ENCODE measurements around the gene KRT76. TPM values are rescaled to one million over a fixed set of nuclear protein-coding genes. Genes with fewer than 3 reads are reported as not detected.

KRT76 gene
- total RNA-seq, 1 donor from 2014 or later: not detected

- Histone ChIP-seq H3K4me1 (peaks cover 8% of the 10 kb centered on the region), H3K4me3 (no peak overlapping the region), H3K27me3 (ENCODE audit: low read depth) (peaks cover 29% of the 10 kb centered on the region), H3K36me3 (no peaks in the 10 kb centered on the region), H3K27ac (no peak overlapping the region), H3K9me3 (no peaks in the 10 kb centered on the region)
- intact Hi-C loops (cut with DNase I): no loop called here
- no peak for TF ChIP-seq CTCF (IDR thresholded peaks at IDR 0.05)
- DNase-seq (no peak), ATAC-seq (no peak)
These were observed 34.3 kb upstream of the KRT76 start for GRCh38 chr12:52811191-52812072.

- no peaks in the 10 kb centered on the region for H3K36me3 ChIP-seq
- peaks cover 32% of the 10 kb centered on the region for H3K27me3 ChIP-seq (ENCODE audit: low read depth)
- no peak overlapping the region for H3K27ac ChIP-seq
- H3K9me3 ChIP-seq: no peaks in the 10 kb centered on the region
- ATAC-seq (no peak), DNase-seq (no peak)
- peaks cover 8% of the 10 kb centered on the region for H3K4me1 ChIP-seq
- no peak overlapping the region for H3K4me3 ChIP-seq
- intact Hi-C loops (cut with DNase I): no loop called here
- TF ChIP-seq CTCF (IDR thresholded peaks at IDR 0.05): no peak
These were observed 33.4 kb upstream of the KRT76 start for GRCh38 chr12:52810554-52810953.

- H3K9me3 ChIP-seq: no peaks in the 10 kb centered on the region
- no peak overlapping the region for H3K4me3 ChIP-seq
- intact Hi-C loops (cut with DNase I): no loop called here
- H3K36me3 ChIP-seq: no peaks in the 10 kb centered on the region
- peaks cover 34% of the 10 kb centered on the region for H3K27me3 ChIP-seq (ENCODE audit: low read depth)
- ATAC-seq: no peak
- TF ChIP-seq CTCF (IDR thresholded peaks at IDR 0.05): no peak
- H3K4me1 ChIP-seq: peaks cover 7% of the 10 kb centered on the region
- no peak overlapping the region for H3K27ac ChIP-seq
- no peak for DNase-seq
These were observed 32.0 kb upstream of the KRT76 start for GRCh38 chr12:52809166-52809565.

GRCh38 chr12:52808573-52809160 lies 31.5 kb upstream of the KRT76 start:
- Histone ChIP-seq H3K36me3 (no peaks in the 10 kb centered on the region), H3K27me3 (ENCODE audit: low read depth) (peaks cover 34% of the 10 kb centered on the region), H3K4me3 (no peak overlapping the region), H3K4me1 (peaks cover 2% of the 10 kb centered on the region), H3K9me3 (no peaks in the 10 kb centered on the region), H3K27ac (no peak overlapping the region)
- TF ChIP-seq CTCF (IDR thresholded peaks at IDR 0.05): no peak
- intact Hi-C loops (cut with DNase I): no loop called here
- no peak for ATAC-seq
- no peak for DNase-seq

GRCh38 chr12:52807544-52808470 lies 30.7 kb upstream of the KRT76 start:
- peaks cover 34% of the 10 kb centered on the region for H3K27me3 ChIP-seq (ENCODE audit: low read depth)
- ATAC-seq (no peak), DNase-seq (no peak)

More at GRCh38 chr12:52807544-52808470, 30.7 kb upstream of the KRT76 start:
- no peak for TF ChIP-seq CTCF (IDR thresholded peaks at IDR 0.05)
- intact Hi-C loops (cut with DNase I): no loop called here
- H3K4me3 ChIP-seq: no peak overlapping the region
- no peak overlapping the region for H3K27ac ChIP-seq
- no peaks in the 10 kb centered on the region for H3K4me1 ChIP-seq
- H3K36me3 ChIP-seq: no peaks in the 10 kb centered on the region
- no peaks in the 10 kb centered on the region for H3K9me3 ChIP-seq

Data from lower lobe of right lung (tissue), 2 donors.